GM15510 (cell line): ENCODE data around the gene ZFP92.

Experiments
- POLR2A ChIP-seq: IDR thresholded peaks from 3 replicates; pipeline ENCODE4 v1.6.1; 2011; ENCODE audit warnings: borderline replicate concordance; ENCODE audit not compliant: insufficient read length; ENCODE audit errors: extremely low read depth

The ZFP92 gene

GRCh38 chrX:153397256-153397960 lies 13.9 kb upstream of the ZFP92 start:
- no peak for TF ChIP-seq POLR2A

DNA sequence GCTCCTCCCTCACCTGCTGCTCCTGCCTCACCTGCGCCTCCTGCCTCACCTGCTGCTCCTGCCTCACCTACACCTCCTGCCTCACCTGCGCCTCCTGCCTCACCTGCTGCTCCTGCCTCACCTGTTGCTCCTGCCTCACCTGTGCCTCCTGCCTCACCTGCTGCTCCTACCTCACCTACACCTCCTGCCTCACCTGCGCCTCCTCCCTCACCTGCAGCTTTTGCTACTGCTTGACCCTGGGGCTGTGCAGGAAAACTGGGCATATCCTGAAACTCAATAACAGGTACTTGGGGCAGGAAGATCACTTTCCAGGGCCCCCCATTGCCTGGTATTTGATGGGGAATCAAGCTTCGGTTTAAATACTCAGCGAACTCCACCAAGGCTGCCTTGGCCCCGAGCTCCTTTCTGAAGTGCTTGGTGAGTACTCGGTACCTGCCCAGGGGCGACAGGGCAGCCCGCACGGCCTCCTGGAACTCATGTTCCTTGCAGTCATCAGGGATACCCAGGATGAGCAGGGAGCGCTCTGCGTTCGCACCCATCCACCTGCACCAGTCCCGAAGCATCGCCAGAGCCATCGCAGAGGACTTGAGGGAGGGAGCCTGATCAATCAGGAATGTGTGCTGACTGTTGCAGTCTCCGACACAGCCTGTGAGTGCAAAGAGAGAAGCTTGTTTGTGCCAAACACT lies 12.9 kb upstream of the ZFP92 start:
- TF ChIP-seq POLR2A, result no peak

- no peak for TF ChIP-seq POLR2A
Observed at GRCh38 chrX:153400146-153401132, 10.8 kb upstream of the ZFP92 start.

DNA sequence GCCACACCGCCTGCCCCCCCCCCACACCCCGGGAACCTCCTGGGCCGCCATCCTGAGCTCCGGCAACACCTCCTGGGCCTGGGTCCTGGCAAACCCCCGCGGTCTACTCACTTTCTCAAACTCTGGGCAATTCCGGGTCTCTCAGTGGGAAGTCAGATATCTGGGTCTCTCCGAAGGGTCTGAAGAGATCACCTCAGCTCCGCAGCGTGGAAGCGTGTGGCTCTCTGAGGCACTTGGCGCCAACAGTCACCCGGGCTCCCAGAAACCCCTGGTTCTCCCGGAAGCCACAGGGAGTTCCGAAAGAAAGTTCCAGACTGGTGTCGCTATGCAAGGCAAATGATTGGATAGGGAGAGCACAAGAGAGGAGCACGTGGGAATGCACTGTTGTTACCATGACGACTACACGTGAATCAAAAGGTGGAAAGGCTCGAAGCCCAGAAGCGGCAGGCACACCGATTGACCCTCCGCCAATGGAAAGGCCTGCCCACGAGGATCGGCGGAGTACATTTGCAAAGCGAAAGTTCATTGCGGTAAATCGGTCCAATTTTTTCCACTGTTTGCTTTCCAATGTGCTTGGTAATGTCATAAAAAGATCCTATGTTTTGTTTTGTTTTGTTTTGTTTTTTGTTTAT lies 10.0 kb upstream of the ZFP92 start, which contains the start of gene PNMA6E:
Gene PNMA6E, minus strand, starts transcription at position 218 of the 632 bp plus-strand sequence. CDS start 2,501 bp downstream, outside the sequence.
- TF ChIP-seq POLR2A, result no peak

- no peak for TF ChIP-seq POLR2A
Observed at GRCh38 chrX:153405426-153405825, 5.8 kb upstream of the ZFP92 start.

GRCh38 chrX:153406011-153406410 lies 5.3 kb upstream of the ZFP92 start:
- no peak for TF ChIP-seq POLR2A

DNA sequence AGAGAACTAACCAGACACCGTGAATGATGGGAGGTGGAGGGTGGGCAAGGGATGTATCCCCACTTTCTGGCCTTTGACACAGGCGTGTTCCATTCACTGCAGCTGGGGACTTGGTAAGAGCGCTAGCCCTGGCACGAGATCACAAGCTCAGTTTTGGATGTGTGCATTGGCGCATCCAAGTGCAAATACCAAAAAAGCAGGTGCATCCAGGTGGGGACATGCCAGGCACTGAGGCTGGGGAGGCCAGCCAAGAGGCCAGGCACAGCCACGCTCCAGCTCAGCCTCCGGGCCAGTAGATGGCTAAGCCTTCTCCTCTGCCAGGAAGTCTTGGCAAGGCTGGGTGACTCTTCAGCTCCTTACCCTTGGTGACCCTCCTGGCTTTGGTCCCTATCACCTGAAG lies 4.4 kb upstream of the ZFP92 start:
- TF ChIP-seq POLR2A, result no peak

GRCh38 chrX:153407736-153408135 lies 3.5 kb upstream of the ZFP92 start:
- no peak for TF ChIP-seq POLR2A

DNA sequence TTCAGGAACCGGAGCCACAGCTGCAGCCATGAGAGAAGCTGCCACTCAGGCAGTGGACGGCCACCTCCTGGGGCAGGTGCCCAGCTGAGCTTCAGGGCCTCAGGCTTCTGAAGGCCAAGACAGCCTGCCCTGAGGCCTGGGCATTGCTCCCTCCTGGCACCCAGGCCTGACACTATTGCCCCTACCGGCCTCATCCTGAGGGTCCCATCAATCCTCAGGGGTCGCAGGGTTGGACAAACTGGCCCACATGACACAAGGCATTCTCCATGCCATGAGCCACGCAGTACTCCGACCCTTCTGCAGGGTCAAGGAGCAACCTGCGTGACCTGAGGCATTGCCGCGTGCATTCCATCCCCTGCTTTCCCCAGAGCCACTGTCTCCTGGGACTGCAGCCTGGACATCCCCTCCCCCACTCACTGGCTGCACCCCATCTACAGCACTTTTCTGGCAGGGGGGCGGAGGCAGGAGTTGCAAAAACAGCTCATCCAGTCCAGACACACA lies 3.0 kb upstream of the ZFP92 start:
- no peak for TF ChIP-seq POLR2A

DNA sequence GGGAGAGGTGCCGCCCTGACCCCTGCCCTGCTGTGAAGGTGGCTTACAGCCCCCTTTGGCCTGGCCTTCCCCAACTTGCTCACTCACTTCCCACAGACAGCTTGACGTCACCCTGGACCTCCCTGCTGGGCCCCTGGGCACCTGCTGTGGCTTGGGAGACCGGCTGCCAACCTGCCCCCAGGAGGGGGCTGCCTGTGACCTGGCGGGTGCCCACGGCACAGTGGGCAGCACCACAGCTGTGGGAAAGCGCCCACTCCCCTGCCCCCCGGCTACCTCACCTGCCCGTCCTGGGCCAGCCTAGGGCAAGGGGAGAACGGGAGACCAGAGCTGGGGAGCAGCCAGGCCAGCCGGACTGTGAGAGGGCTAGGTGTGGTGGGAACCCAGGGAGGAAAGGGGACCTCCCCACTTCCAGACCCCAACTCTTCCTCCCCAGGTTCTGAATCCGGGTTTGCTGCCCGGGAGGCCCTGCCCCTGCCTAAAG lies 2.4 kb upstream of the ZFP92 start:
- no peak for TF ChIP-seq POLR2A

GRCh38 chrX:153409414-153410101 lies 1.7 kb upstream of the ZFP92 start:
- no peak for TF ChIP-seq POLR2A

- no peak for TF ChIP-seq POLR2A
Observed at GRCh38 chrX:153410373-153410772, 899 bp upstream of the ZFP92 start.

GRCh38 chrX:153410888-153411254 lies 401 bp upstream of the ZFP92 start:
- no peak for TF ChIP-seq POLR2A
